GM23338 (cell line): ENCODE data around the gene TUBA4B.

Source experiments
- CREB1 ChIP-seq: fragments of 250-450 bp; sonication (Bioruptor Pico); IDR thresholded peaks from 2 replicates; pipeline ENCODE4 v1.5.0; 2020; ENCODE audit warnings: low read depth, mild to moderate bottlenecking, moderate library complexity
- EZH2 ChIP-seq: fragments of 200-600 bp; sonication (generic); IDR thresholded peaks from one replicate; pipeline ENCODE4 v1.8.0; 2017; ENCODE audit warnings: antibody characterized with exemption, mild to moderate bottlenecking, low read depth; ENCODE audit not compliant: unreplicated experiment
- EZH2phosphoT487 ChIP-seq: fragments of 200-600 bp; sonication (generic); IDR thresholded peaks from one replicate; pipeline ENCODE4 v1.8.1; 2018; ENCODE audit warnings: antibody characterized with exemption; ENCODE audit not compliant: unreplicated experiment
- JUNB ChIP-seq: IDR thresholded peaks from one replicate; pipeline ENCODE4 v1.6.1; 2016; ENCODE audit warnings: antibody characterized with exemption; ENCODE audit not compliant: unreplicated experiment
- NANOG ChIP-seq: IDR thresholded peaks from 2 replicates; pipeline ENCODE4 v1.6.1; 2016; ENCODE audit warnings: antibody characterized with exemption, borderline replicate concordance
- POLR2AphosphoS5 ChIP-seq: IDR thresholded peaks from 2 replicates; pipeline ENCODE4 v1.6.1; 2016; ENCODE audit warnings: antibody characterized with exemption, low read depth
- ZNF114 ChIP-seq: fragments of 250-450 bp; sonication (Bioruptor Pico); IDR thresholded peaks from 2 replicates; pipeline ENCODE4 v1.5.0; 2020; ENCODE audit warnings: mild to moderate bottlenecking, moderate library complexity
- ZNF331 ChIP-seq: fragments of 250-450 bp; sonication (Bioruptor Pico); IDR thresholded peaks from 2 replicates; pipeline ENCODE4 v1.5.0; 2020; ENCODE audit warnings: low read depth, mild to moderate bottlenecking, moderate library complexity
- TF ChIP-seq, protein P1 (sequence below): IDR thresholded peaks from one replicate; pipeline ENCODE4 v1.6.1; 2018; ENCODE audit warnings: antibody characterized with exemption; ENCODE audit not compliant: unreplicated experiment
- TF ChIP-seq, protein P2 (sequence below), 2 experiments: fragments of 200-600 bp in 1 of 2; sonication (generic) in 1 of 2; conservative IDR thresholded peaks; 2 replicates each; pipeline versions ENCODE4 v1.5.1 to v1.6.1; 2016 to 2017; ENCODE audit warnings: antibody characterized with exemption in 2 of 2, low read depth in 2 of 2, mild to moderate bottlenecking in 2 of 2, moderate library complexity in 1 of 2
- TF ChIP-seq, protein P3 (sequence below): IDR thresholded peaks from 2 replicates; pipeline ENCODE4 v1.6.1; 2016; ENCODE audit warnings: antibody characterized with exemption
- TF ChIP-seq, protein P4 (sequence below): fragments of 250-450 bp; sonication (Bioruptor Pico); IDR thresholded peaks from 2 replicates; pipeline ENCODE4 v1.5.0; 2020; ENCODE audit warnings: mild to moderate bottlenecking, moderate library complexity

- no peak for TF ChIP-seq POLR2AphosphoS5
- TF ChIP-seq, protein P1, sequence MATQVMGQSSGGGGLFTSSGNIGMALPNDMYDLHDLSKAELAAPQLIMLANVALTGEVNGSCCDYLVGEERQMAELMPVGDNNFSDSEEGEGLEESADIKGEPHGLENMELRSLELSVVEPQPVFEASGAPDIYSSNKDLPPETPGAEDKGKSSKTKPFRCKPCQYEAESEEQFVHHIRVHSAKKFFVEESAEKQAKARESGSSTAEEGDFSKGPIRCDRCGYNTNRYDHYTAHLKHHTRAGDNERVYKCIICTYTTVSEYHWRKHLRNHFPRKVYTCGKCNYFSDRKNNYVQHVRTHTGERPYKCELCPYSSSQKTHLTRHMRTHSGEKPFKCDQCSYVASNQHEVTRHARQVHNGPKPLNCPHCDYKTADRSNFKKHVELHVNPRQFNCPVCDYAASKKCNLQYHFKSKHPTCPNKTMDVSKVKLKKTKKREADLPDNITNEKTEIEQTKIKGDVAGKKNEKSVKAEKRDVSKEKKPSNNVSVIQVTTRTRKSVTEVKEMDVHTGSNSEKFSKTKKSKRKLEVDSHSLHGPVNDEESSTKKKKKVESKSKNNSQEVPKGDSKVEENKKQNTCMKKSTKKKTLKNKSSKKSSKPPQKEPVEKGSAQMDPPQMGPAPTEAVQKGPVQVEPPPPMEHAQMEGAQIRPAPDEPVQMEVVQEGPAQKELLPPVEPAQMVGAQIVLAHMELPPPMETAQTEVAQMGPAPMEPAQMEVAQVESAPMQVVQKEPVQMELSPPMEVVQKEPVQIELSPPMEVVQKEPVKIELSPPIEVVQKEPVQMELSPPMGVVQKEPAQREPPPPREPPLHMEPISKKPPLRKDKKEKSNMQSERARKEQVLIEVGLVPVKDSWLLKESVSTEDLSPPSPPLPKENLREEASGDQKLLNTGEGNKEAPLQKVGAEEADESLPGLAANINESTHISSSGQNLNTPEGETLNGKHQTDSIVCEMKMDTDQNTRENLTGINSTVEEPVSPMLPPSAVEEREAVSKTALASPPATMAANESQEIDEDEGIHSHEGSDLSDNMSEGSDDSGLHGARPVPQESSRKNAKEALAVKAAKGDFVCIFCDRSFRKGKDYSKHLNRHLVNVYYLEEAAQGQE: peak; percentile 97
- TF ChIP-seq, protein P2, sequence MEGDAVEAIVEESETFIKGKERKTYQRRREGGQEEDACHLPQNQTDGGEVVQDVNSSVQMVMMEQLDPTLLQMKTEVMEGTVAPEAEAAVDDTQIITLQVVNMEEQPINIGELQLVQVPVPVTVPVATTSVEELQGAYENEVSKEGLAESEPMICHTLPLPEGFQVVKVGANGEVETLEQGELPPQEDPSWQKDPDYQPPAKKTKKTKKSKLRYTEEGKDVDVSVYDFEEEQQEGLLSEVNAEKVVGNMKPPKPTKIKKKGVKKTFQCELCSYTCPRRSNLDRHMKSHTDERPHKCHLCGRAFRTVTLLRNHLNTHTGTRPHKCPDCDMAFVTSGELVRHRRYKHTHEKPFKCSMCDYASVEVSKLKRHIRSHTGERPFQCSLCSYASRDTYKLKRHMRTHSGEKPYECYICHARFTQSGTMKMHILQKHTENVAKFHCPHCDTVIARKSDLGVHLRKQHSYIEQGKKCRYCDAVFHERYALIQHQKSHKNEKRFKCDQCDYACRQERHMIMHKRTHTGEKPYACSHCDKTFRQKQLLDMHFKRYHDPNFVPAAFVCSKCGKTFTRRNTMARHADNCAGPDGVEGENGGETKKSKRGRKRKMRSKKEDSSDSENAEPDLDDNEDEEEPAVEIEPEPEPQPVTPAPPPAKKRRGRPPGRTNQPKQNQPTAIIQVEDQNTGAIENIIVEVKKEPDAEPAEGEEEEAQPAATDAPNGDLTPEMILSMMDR (conservative IDR thresholded peaks at IDR 0.05; ENCODE audit: low read depth in 2 of 2): no peak
- TF ChIP-seq CREB1 (CRISPR knock-in tag): no peak
- TF ChIP-seq ZNF114 (CRISPR knock-in tag): no peak
- no peak for TF ChIP-seq EZH2
- TF ChIP-seq, protein P3, sequence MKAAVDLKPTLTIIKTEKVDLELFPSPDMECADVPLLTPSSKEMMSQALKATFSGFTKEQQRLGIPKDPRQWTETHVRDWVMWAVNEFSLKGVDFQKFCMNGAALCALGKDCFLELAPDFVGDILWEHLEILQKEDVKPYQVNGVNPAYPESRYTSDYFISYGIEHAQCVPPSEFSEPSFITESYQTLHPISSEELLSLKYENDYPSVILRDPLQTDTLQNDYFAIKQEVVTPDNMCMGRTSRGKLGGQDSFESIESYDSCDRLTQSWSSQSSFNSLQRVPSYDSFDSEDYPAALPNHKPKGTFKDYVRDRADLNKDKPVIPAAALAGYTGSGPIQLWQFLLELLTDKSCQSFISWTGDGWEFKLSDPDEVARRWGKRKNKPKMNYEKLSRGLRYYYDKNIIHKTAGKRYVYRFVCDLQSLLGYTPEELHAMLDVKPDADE: no peak
- no peak for TF ChIP-seq ZNF331
- TF ChIP-seq JUNB: no peak
- no peak for TF ChIP-seq EZH2phosphoT487
- no peak for TF ChIP-seq NANOG
- TF ChIP-seq, protein P4, sequence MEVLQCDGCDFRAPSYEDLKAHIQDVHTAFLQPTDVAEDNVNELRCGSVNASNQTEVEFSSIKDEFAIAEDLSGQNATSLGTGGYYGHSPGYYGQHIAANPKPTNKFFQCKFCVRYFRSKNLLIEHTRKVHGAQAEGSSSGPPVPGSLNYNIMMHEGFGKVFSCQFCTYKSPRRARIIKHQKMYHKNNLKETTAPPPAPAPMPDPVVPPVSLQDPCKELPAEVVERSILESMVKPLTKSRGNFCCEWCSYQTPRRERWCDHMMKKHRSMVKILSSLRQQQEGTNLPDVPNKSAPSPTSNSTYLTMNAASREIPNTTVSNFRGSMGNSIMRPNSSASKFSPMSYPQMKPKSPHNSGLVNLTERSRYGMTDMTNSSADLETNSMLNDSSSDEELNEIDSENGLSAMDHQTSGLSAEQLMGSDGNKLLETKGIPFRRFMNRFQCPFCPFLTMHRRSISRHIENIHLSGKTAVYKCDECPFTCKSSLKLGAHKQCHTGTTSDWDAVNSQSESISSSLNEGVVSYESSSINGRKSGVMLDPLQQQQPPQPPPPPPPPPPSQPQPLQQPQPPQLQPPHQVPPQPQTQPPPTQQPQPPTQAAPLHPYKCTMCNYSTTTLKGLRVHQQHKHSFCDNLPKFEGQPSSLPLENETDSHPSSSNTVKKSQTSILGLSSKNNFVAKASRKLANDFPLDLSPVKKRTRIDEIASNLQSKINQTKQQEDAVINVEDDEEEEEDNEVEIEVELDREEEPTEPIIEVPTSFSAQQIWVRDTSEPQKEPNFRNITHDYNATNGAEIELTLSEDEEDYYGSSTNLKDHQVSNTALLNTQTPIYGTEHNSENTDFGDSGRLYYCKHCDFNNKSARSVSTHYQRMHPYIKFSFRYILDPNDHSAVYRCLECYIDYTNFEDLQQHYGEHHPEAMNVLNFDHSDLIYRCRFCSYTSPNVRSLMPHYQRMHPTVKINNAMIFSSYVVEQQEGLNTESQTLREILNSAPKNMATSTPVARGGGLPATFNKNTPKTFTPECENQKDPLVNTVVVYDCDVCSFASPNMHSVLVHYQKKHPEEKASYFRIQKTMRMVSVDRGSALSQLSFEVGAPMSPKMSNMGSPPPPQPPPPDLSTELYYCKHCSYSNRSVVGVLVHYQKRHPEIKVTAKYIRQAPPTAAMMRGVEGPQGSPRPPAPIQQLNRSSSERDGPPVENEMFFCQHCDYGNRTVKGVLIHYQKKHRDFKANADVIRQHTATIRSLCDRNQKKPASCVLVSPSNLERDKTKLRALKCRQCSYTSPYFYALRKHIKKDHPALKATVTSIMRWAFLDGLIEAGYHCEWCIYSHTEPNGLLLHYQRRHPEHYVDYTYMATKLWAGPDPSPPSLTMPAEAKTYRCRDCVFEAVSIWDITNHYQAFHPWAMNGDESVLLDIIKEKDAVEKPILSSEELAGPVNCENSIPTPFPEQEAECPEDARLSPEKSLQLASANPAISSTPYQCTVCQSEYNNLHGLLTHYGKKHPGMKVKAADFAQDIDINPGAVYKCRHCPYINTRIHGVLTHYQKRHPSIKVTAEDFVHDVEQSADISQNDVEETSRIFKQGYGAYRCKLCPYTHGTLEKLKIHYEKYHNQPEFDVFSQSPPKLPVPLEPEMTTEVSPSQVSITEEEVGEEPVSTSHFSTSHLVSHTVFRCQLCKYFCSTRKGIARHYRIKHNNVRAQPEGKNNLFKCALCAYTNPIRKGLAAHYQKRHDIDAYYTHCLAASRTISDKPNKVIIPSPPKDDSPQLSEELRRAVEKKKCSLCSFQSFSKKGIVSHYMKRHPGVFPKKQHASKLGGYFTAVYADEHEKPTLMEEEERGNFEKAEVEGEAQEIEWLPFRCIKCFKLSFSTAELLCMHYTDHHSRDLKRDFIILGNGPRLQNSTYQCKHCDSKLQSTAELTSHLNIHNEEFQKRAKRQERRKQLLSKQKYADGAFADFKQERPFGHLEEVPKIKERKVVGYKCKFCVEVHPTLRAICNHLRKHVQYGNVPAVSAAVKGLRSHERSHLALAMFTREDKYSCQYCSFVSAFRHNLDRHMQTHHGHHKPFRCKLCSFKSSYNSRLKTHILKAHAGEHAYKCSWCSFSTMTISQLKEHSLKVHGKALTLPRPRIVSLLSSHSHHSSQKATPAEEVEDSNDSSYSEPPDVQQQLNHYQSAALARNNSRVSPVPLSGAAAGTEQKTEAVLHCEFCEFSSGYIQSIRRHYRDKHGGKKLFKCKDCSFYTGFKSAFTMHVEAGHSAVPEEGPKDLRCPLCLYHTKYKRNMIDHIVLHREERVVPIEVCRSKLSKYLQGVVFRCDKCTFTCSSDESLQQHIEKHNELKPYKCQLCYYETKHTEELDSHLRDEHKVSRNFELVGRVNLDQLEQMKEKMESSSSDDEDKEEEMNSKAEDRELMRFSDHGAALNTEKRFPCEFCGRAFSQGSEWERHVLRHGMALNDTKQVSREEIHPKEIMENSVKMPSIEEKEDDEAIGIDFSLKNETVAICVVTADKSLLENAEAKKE (CRISPR knock-in tag): no peak
Measured at GRCh38 chr2:219308142-219309101, 55.4 kb downstream of the TUBA4B start.
